GM18519 (cell line): ENCODE results near the gene PAGE4.

Source experiments
- ATAC-seq: cut with Tn5 transposase; IDR thresholded peaks from one replicate; pipeline ENCODE4 v1.9.1; 2021; ENCODE audit warnings: mild to moderate bottlenecking, moderate library complexity; ENCODE audit not compliant: unreplicated experiment, low FRiP score

PAGE4 gene, protein sequence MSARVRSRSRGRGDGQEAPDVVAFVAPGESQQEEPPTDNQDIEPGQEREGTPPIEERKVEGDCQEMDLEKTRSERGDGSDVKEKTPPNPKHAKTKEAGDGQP

DNA sequence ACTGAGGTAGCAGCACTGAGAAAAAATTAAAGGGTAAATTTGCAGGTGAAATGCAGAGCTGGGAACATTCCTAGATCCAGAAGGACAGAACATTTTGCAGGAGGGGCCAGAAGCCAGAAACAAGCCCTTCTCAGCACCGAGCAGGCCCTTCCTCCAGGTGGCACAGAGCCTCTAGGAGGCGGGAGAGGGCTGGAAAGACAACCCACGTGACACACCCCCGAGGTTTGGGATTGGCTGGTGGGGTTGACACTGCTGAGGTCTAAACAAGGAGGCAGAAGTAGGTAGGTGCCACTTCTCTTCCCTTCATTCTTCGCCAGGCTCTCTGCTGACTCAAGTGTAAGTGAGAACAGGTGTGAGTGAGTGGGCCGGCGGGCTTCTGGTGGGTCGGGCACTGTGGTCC lies at the start of gene PAGE4:
Gene PAGE4, plus strand, starts transcription at position 288 of the 400 bp plus-strand sequence. CDS start 1,126 bp downstream, outside the sequence.
- no peak for ATAC-seq

DNA sequence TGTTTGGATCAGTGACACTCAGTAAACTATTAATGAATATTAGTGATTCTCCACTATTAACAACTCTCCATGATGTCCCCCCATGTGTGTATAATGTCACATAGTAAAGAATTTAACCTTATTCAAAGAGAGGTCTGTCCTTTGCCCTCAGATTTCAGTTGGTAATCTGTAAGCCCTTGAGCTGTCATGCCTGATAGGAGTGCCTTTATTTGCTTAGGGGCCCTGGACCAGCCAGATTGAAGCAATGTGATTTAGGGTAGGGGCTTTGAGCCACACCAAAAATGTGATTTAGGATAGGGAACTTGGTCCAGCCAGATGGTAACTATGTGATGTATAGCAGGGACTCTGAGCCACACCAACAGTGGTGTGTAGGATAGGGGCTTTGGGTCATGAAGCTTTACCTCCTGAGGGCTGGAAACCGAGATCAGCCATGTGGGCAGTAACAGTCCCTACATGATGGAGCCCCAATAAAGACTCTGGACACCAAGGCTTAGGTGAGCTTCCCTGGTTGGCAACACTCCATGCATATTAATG lies 44.3 kb upstream of the PAGE4 start:
- no peak for ATAC-seq

DNA sequence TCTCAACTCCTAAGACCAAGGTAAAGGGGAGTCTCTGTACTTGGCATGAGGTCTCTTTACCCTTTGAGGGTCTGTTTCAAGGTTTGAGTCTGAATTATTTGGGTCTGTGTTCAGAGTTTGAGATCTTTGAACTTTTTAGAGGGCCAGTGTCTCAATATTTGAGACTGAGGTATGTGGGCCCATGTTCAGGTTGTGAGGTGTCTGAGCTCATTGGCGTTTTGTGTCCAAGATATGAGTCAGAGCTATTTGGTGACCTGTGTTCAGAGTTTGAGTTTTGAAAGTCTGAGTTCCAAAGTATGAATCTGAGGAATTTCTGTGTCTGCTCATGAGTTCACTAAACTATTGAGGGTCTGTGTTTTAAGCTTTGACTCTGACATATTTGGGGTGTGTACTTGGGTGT lies 36.7 kb upstream of the PAGE4 start:
- no peak for ATAC-seq

DNA sequence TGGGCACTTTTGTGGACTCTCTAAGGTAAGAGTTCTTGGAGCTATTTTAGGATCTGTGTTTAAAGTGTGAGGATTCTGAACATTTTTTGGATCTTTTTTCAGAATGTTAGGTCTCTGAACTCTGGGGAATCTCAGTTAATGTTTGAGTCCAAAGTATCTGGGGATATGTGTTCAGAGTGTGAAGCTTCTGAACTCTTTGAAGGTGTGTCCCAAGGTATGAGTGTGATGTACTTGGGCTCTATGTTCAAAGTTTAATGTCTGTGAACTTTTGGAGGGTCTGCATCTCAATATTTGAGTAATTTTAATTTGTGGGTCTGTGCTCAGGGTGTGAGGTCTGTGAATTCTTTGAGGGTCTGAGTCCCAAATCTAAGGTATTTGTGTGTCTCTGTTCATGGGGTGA lies 35.4 kb upstream of the PAGE4 start:
- ATAC-seq: no peak

DNA sequence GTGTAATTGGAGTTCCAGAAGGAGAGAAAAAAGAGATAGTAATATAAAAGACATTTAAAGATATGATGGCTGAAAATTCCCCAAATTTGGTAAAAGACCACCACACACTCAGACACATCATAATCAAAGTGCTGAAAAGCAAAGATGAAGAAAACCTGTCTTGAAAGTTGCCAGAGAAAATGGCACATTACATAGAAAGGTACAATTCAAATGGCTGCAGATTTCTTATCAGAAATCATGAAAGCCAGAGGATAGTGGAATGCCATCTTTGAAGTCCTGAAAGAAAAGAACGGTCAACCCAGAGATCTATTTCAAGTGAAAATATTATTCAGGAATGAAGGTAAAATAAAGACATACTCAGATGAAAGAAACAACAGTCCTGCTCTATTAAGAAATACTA lies 29.3 kb upstream of the PAGE4 start:
- ATAC-seq: no peak

DNA sequence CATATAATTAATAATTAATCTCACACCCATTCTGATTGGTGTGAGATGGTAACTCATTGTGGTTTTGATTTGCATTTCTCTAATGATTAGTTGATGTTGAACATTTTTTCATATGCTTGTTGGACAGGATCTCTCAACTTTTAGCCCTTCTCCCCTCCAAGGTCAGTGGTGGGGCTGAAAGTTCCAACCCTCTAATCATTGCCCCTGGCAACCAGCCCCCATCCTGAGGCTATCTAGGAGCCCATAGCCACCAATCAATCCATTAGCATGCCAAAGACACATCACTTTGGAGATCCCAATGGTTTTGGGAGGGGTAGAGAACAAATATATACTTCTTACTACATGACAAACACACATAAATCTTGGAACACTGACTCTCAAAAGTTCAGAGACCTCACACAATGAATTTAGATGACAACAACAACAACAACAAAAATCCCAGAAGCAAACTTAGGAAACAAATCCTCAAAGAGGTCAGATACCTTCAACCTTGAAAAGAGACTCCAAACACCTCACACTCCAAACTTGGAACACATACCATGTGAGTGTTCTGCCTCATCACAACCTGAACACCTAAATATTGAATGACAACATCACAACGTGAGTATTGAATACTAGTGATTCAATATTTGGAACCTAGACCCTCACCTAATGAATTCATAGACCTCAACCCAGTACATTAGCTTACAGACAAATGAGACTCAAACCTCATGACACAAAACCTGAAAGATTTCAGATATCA lies 19.0 kb upstream of the PAGE4 start:
- no peak for ATAC-seq

DNA sequence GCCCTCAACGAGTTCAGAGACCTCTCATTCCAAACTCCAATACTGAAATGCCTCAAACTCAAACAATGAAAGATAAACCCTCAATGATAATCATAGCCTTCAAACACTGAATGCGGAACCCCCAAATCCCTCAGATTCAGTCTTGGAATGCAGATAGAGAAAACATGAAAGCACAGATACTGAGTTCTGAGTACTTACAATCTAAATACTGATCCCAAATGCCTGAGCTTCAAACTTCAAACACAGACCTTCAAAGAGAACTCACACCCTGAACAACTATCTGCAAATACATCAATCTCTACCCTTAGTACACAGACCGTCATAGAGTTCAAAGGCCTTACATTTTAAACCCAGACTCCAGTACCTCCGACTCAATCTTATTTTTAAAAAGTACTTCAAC lies 16.9 kb upstream of the PAGE4 start:
- no peak for ATAC-seq

DNA sequence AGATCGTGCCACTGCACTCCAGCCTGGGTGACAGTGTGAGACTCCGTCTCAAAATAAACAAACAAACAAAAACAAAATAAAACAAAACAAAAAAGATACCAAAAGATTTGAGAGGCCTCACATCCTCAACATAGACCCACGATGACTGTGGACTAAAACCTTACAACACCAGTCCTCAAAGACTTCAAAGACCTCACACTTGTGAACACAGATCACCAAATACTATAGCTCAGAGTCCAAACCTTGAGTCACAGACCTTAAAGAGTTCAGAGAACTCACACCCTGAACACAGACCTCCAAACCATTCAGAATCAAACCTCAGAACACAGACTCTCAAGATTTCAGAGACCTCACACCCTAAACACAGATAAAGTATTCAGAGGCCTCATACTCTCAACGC lies 12.7 kb upstream of the PAGE4 start:
- no peak for ATAC-seq

DNA sequence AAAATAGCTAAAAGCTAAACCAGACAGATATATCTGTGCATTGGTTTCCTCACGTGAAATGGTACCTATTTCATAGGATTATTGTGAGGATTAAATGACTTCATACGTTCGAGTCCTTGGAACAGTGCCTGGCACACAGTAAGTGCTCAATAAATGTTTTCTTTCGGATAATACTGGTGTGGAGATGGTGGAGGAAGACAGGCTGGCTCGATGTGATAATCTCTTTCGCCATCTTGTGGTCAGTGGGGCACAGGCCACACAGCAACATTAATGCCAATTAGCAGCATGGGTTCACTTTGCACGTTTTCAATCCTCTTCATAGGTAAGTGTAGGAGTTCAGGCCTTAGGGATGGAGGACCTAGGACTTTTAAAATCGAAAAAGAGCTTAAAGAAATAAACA lies 9.3 kb downstream of the PAGE4 start:
- ATAC-seq: no peak

DNA sequence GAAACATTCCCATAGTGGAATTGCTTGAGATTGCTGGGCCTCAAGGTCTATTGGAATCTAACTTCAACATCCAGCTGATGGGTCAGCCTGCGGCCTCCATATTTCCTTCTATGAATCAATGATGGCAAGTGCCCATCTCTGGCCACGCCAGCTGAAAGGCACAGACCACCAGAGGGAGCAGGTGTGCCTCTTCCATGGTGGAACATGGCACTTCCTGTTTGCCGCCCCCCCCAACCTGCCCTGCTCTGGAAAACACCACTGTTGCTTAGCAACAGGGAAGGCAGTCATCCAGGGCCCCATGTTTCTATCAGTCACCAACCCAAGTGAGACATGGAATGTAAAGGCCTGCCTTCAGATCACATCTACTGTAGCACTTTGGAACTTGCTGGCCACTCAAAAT lies 11.6 kb downstream of the PAGE4 start:
- ATAC-seq: no peak

DNA sequence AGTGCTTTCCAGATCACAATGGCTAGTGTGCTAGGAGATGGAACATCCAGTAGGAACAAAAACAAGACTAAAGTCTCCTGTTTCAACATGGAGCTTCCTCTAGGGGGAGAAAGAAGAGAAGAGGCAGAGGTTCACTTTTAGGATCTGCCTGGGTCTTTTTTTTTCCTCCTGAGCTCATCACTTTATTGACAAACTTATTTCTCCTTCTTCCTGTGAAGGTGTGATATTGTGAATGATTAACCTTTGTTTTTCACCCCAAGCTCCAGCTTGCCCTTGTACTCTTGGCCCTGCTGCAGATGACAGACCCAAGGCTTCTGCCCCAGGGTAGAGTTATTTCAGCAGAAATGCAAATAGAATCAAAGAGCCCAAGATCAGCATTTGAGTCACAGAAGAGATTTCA lies 13.5 kb downstream of the PAGE4 start:
- ATAC-seq: no peak

DNA sequence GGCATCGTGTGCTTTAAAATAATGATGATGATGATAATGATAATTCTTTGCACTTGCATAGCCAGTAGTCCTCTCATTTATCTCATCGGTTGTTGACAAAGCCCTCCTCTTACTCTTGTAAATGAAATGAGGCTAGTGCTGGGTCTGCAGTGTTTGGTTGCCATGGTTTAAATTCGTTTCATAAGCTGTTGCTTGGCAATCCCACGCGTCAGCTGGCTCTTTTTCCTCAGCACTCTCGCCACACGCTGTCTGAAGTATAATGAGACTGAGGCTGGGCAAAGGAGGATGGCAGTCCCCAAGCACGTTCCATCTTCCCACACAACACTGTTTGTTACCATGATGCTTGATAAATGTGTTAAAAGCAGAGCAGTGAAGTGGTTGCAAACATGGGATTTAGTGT lies 15.5 kb downstream of the PAGE4 start:
- no peak for ATAC-seq

DNA sequence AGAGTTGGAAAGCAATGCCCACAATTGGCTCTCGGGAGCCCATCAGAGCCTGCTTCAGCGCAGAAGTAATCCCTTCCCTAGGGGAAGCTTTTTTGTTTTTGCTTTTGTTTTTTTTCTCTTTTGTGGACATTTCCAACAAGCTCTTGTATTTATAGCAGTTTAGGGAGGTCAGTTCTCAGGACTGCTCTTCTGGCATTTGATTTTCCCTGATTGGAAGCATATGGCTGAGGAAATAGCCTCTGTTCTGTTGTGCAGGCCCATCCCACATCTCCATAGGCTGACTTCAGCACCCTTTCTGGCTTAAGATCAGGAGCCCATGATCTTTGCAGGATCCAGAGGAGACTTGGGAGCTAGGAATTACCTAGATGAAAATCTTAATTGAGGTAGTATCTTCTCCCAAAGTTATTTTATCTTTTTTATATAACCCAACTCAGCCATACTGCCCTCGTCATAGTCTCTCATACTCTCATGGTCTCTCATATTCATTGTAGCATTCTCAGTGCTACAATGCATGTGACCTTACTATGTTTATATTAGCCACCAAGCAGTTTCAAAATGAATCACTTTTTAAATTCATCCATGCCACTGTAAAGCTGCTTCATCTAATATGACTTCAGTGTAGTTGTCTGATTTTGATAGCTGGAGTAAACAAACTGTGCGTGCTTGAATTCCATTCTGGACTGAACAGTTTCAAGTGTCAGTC lies 16.7 kb downstream of the PAGE4 start:
- no peak for ATAC-seq

DNA sequence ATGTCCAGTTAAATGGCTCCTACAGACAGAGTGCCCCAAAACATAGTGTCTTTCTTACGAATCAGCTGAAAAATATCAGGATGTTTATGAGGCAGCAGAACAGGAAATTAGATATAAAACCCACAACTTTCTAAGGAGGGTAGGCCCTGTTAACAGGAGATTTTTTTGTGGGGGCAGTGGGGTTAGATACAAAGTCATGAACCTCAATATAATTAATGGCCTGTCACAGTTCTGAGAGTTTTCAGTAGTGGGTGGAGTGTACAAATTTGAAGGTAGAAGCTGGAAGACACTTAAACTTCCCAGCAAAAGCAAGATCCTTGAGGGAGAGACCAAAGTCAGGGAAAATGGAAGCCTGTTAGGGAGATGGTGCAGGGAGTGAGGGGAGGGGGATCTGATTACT lies 17.4 kb downstream of the PAGE4 start:
- ATAC-seq: no peak

DNA sequence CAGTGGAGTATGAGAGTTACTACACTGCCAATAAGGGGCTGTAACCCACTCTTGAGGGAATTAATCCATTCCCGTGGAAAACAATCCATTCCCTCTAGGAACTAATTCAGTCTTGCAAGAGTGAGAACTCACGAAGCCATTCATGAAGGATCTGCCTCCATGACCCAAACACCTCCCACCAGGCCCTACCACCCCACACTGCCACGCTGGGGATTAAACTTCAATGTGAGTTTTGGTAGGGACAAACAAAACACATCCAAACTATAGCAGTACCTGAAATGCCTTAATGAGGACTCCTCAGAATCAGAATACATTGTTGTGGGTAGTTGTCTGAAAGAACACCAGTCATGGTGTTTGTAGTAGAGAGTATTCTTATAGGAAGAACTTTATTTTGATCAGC lies 19.2 kb downstream of the PAGE4 start:
- ATAC-seq: no peak

DNA sequence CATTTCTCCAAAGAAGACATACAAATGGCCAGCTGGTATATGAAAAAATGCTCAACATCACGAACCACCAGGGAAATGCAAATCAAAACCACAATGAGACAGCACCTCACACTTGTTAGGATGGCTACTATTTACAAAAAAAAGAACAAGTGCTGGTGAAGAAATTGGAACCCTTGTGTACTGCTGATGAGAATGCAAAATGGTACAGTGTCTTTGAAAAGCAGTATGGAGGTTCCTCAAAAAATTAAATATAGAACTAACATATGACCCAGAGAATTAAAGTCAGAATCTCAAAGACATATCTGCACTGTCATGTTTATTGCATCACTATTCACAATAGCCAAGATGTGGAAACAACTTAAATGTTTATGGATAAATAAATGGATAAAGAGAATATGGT lies 20.9 kb downstream of the PAGE4 start:
- ATAC-seq: no peak

DNA sequence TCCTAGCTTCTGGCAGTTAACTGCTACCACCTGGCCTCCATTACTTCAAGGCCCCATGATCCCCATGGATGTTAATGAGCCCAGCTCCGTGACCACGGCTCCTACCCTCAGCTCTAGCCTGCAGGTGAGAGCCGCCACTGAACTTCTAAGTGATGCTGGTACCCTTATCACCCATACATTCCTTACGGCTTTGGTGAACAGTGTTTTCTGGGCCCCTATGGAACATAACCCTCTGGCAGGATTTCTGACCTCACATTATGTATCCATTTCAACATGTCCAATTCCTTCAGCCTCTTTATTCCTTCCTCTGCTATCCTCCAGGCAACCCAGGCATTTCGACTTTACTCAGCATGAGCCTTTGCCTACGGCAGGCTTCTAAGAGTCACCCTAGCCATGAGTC lies 24.6 kb downstream of the PAGE4 start:
- no peak for ATAC-seq

DNA sequence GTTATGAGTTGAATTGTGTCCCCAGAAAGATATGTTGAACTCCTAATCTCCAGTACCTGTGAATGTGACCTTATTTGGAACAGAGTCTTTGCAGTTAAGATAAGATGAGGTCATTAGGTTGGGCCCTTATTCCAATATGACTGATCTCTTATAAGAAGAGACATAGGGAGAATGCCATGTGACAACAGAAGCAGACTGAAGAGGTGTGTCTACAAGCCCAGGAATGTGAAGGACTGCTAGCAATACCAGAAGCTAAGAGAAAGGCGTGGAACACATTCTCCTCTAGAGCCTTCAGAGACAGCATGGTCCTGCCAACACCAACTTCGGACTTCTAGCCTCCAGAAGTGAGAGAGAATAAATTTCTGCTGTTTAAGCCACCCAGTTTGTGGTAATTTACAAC lies 27.7 kb downstream of the PAGE4 start:
- no peak for ATAC-seq

DNA sequence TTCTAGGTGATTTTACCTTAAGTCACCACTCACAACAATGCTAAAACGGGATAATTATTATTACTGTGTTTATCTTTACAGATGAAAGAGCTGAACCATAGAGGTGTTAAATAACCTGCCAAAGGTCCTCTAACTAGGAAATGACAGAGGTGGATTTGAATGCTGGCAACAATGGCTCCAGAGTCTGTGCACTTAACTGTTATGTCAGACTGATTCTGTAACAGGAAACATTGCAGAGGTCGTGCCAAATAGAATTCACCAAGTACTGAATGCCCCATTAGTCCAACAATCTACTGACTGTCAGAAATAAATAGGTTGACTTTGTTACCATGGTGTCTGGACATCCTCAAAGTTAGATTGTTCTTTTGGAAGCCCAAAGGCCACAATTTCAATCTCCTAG lies 29.2 kb downstream of the PAGE4 start:
- ATAC-seq: no peak

DNA sequence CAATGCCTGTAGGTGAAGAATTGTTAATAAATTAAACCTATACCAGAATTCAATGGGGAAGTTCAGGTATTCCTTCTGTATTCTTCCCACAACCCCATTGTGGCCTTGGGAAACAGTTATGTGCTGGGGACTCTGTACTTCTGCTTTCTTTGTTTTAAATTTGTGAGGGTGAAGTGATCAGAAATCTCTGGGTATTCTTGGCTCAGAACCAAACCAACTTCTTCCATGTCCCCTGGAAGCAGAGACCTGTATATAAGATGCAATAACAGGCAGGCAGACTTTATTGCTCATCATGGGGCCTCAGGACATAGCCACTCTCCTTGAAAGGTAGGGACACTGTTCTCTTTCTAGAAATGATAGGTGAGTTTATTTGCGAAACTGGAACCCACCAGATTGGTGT lies 30.4 kb downstream of the PAGE4 start:
- no peak for ATAC-seq

DNA sequence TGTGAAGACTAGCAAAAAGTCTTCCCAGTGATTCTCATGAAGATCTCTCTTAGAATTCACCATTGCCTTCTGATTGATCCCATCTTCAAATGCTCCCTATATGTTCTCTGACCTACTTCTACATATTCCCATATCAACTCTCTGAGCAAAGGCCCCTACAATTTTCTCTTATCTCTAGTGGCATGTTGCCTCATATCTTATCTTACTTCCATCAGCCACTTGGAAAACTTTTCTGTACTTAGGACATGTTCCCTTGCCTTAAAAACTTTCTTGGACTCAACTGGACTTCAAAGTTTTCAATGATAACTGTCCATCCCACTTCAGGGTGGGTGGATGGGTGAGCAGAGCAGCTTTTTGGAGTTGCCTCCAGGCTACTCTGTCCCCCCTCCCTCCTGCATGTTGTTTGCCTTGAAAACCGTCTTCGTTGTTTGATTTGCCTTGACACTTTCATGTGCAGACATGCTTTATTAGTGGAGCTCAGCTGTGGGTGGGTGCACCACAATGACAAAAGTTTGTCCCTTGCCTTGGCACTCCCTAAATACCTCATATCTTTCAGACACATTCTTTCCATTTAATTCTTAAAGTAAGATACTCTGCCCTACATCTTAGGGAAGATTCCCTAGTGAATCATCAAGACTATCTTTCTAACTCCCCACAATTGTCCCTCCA lies 31.9 kb downstream of the PAGE4 start:
- no peak for ATAC-seq
